Osteoblast (primary cell): Measurements from ENCODE around the gene TP53BP1. TPM values are rescaled to one million over a fixed set of nuclear protein-coding genes. Genes with fewer than 3 reads are reported as not detected.

ENCODE experiments used
- DNase-seq: peaks from one replicate; pipeline ENCODE4 v3.0.0; 2011; ENCODE audit warnings: low spot score, mixed read lengths; ENCODE audit not compliant: insufficient read length; ENCODE audit errors: missing footprints
- H2AFZ ChIP-seq: 2 replicates; pipeline ENCODE4 v1.6.0; 2011; ENCODE audit warnings: mild to moderate bottlenecking, low read length
- H3K27ac ChIP-seq: 2 replicates; pipeline ENCODE4 v1.5.1; 2011; ENCODE audit warnings: mild to moderate bottlenecking, low read depth, low read length, moderate library complexity
- H3K27me3 ChIP-seq: 2 replicates; pipeline ENCODE4 v1.6.0; 2012; ENCODE audit warnings: mild to moderate bottlenecking, control low read depth, inconsistent platforms, low read length, moderate library complexity; ENCODE audit not compliant: insufficient read depth
- H3K36me3 ChIP-seq: 2 replicates; pipeline ENCODE4 v1.5.1; 2011; ENCODE audit warnings: mild to moderate bottlenecking, low read length, control low read depth, moderate library complexity; ENCODE audit not compliant: insufficient read depth
- H3K4me1 ChIP-seq: 2 replicates; pipeline ENCODE4 v1.5.1; 2011; ENCODE audit warnings: mild to moderate bottlenecking, low read length, control low read depth, moderate library complexity; ENCODE audit not compliant: insufficient read depth
- H3K4me2 ChIP-seq: 2 replicates; pipeline ENCODE4 v1.6.0; 2011; ENCODE audit warnings: mild to moderate bottlenecking, low read length; ENCODE audit not compliant: insufficient read depth
- H3K4me3 ChIP-seq: fragments of 200-600 bp; sonication (generic); 3 replicates; pipeline ENCODE4 v1.5.1; 2012; ENCODE audit warnings: mild to moderate bottlenecking, low read length, inconsistent platforms; ENCODE audit not compliant: insufficient read depth
- H3K79me2 ChIP-seq: 2 replicates; pipeline ENCODE4 v1.6.0; 2012; ENCODE audit warnings: mild to moderate bottlenecking, low read length, control low read depth, inconsistent platforms; ENCODE audit not compliant: insufficient read depth
- H3K9me3 ChIP-seq: 2 replicates; pipeline ENCODE4 v1.5.1; 2011; ENCODE audit warnings: low read depth, low read length, control low read depth
- H4K20me1 ChIP-seq: 2 replicates; pipeline ENCODE4 v1.6.0; 2012; ENCODE audit warnings: mild to moderate bottlenecking, low read length, control low read depth; ENCODE audit not compliant: insufficient read depth
- total RNA-seq: library from RNA; depleted of rRNA; stranded (reverse); fragments of >200 nt; gene quantifications from 2 replicates; pipeline ENCODE4 v1.2.3, GENCODE V29; 2012
- TF ChIP-seq, protein P1 (sequence below): IDR thresholded peaks from 2 replicates; pipeline ENCODE4 v1.5.1; 2011; ENCODE audit warnings: mild to moderate bottlenecking, low read depth, low read length, moderate library complexity; ENCODE audit errors: extremely low read depth

TP53BP1 gene
- total RNA-seq, 1 donor, result 88.7 TPM

DNA sequence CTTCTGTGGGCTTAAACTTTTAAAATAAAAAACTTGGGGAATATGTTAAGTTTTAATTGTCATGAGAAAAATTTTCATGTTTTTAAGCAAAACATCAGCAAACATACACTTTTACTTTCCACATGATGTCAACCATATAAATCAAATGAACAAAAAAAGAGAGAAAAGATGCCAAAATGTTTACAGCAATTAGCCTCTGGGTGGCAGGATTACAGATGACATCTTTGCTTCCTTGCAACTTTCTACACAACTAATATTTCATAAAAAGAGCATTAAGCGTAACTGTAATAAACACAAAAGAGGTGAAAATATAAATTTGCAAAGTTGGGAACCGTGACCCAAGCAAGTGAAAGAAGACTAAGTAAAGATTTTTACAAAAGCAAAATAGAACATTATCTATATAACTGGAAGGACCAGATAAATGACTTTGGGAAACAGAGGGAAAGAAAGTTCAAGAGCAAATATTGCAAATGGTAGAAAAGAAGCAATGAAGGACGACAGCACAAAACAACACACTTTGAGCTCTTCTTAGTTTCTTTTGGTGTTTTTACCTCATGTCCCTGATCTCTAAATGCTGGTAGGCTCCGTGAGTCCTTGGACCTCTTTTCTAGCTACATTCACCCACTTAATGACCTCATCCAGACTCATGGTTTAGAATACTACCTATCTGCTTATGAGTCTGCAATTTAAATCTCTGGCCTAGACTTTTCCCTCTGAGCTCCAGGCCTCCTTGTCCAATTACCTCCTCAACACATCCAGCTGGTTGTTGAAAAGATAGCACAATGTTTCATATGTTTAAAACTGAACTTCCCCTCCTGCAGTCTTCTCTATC lies 9.4 kb downstream of the TP53BP1 start:
- peaks cover 10% of the 10 kb centered on the region for H3K4me1 ChIP-seq
- peak; percentile 5 for DNase-seq
- H3K27ac ChIP-seq, result no peak overlapping the region
- H3K4me2 ChIP-seq, result no peak overlapping the region
- H2AFZ ChIP-seq, result no peak overlapping the region
- H3K27me3 ChIP-seq, result no peaks in the 10 kb centered on the region
- H3K4me3 ChIP-seq, result no peak overlapping the region
- peaks cover 59% of the 10 kb centered on the region for H3K36me3 ChIP-seq
- H4K20me1 ChIP-seq, result peaks cover 15% of the 10 kb centered on the region
- TF ChIP-seq, protein P1, sequence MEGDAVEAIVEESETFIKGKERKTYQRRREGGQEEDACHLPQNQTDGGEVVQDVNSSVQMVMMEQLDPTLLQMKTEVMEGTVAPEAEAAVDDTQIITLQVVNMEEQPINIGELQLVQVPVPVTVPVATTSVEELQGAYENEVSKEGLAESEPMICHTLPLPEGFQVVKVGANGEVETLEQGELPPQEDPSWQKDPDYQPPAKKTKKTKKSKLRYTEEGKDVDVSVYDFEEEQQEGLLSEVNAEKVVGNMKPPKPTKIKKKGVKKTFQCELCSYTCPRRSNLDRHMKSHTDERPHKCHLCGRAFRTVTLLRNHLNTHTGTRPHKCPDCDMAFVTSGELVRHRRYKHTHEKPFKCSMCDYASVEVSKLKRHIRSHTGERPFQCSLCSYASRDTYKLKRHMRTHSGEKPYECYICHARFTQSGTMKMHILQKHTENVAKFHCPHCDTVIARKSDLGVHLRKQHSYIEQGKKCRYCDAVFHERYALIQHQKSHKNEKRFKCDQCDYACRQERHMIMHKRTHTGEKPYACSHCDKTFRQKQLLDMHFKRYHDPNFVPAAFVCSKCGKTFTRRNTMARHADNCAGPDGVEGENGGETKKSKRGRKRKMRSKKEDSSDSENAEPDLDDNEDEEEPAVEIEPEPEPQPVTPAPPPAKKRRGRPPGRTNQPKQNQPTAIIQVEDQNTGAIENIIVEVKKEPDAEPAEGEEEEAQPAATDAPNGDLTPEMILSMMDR, result peak; percentile 42
- H3K9me3 ChIP-seq, result no peaks in the 10 kb centered on the region
- peaks cover 15% of the 10 kb centered on the region for H3K79me2 ChIP-seq

DNA sequence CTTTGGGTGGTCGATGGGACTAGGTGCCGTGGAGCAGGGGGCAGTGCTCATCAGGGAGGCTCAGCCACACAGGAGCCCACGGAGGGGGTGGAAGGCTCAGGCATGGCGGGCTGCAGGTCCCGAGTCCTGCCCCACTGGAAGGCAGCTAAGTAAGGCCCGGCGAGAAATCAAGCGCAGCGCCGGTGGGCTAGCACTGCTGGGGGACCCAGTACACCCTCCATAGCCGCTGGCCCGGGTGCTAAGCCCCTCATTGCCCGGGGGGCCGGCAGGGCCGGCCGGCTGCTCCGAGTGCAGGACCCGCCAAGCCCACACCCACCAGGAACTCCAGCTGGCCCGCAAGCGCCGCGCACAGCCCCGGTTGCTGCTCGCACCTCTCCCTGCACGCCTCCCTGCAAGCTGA lies 19.1 kb downstream of the TP53BP1 start:
- H3K4me1 ChIP-seq, result peaks cover 17% of the 10 kb centered on the region

DNA sequence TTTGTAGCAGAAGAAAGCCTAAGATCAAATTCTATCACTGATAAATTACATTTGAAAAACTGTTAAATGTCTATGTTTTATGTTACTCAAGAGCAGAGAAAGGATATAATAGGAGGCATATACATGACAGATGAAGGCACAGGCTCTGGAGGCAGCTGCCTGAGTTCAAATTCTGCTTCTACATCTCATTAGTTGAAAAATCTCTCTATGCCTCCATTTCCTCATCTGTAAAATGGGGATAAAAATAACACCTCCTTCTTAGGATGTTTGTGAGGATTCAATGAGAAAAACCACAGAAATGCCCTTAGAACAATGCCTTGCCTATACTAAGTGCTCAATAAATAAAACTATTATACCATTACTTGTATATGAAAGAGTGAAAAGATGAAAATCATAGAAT lies 21.0 kb downstream of the TP53BP1 start:
- TF ChIP-seq, protein P1, result no peak
- Histone ChIP-seq H3K79me2 (no peaks in the 10 kb centered on the region), H2AFZ (no peak overlapping the region), H3K4me3 (no peak overlapping the region), H4K20me1 (peaks cover 3% of the 10 kb centered on the region), H3K27me3 (no peaks in the 10 kb centered on the region), H3K9me3 (no peaks in the 10 kb centered on the region), H3K36me3 (peaks cover 59% of the 10 kb centered on the region), H3K4me1 (peaks cover 20% of the 10 kb centered on the region), H3K4me2 (no peak overlapping the region), H3K27ac (no peak overlapping the region)
- DNase-seq, result no peak

More for the DNA sequence above, 19.1 kb downstream of the TP53BP1 start:
- Histone ChIP-seq H3K36me3 (peaks cover 59% of the 10 kb centered on the region), H4K20me1 (peaks cover 3% of the 10 kb centered on the region), H3K4me3 (no peak overlapping the region), H3K79me2 (no peaks in the 10 kb centered on the region), H3K27ac (no peak overlapping the region), H3K27me3 (no peaks in the 10 kb centered on the region), H2AFZ (no peak overlapping the region), H3K9me3 (no peaks in the 10 kb centered on the region), H3K4me2 (no peak overlapping the region)
- no peak for DNase-seq
- TF ChIP-seq, protein P1, result no peak

DNA sequence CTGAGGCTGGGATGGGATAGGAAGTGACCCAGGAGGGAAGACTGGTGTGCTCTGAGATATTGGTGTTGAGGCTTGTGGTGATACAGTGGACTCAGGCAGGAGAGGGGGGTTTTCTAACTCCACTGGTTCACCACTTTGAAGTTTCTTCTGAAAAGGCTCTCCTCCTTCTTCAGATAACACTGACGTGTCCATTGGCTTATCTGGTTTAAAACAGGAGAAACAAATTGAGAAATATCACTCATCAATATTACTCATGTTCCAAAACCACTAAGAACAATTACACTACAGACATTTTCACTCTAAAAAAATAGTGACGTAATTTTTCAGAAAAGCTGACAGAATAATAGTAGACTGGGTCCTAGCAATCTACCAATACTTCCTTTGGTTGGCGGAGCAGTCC lies 23.1 kb downstream of the TP53BP1 start:
- peak; percentile 81 for DNase-seq
- Histone ChIP-seq H3K4me2 (no peak overlapping the region), H4K20me1 (no peaks in the 10 kb centered on the region), H3K9me3 (no peaks in the 10 kb centered on the region), H3K79me2 (peaks cover 2% of the 10 kb centered on the region), H3K4me1 (peaks cover 34% of the 10 kb centered on the region), H3K27ac (peak overlapping the region; percentile 76), H3K27me3 (no peaks in the 10 kb centered on the region), H3K36me3 (peaks cover 56% of the 10 kb centered on the region), H2AFZ (no peak overlapping the region), H3K4me3 (no peak overlapping the region)
- TF ChIP-seq, protein P1, result no peak
